Measurements from ENCODE around the gene C3orf22.

DNA sequence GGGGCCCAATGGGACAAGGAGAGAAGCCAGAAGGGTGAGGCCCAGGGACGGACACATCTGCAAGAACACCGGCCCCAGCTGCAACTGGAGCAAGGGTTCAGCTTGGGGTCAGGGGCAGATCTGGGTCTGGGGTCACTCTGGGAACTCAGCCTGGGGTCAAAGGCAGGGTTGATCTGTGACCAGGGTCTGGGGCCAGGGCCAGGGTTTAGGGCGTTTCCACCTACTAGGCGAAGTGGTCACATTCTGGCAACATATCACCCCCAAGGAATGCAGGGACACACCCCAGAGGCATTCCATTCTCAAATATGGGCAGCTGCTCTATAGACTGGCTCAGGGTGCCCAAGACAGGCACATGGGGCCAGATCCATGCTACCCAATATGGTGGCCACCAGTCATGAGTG, 50.2 kb downstream of the C3orf22 start:
- TF ChIP-seq, protein P1, sequence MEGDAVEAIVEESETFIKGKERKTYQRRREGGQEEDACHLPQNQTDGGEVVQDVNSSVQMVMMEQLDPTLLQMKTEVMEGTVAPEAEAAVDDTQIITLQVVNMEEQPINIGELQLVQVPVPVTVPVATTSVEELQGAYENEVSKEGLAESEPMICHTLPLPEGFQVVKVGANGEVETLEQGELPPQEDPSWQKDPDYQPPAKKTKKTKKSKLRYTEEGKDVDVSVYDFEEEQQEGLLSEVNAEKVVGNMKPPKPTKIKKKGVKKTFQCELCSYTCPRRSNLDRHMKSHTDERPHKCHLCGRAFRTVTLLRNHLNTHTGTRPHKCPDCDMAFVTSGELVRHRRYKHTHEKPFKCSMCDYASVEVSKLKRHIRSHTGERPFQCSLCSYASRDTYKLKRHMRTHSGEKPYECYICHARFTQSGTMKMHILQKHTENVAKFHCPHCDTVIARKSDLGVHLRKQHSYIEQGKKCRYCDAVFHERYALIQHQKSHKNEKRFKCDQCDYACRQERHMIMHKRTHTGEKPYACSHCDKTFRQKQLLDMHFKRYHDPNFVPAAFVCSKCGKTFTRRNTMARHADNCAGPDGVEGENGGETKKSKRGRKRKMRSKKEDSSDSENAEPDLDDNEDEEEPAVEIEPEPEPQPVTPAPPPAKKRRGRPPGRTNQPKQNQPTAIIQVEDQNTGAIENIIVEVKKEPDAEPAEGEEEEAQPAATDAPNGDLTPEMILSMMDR (conservative IDR thresholded peaks at IDR 0.05; ENCODE audit: low read length), result no peak
- no peak for TF ChIP-seq EZH2phosphoT487 (IDR thresholded peaks at IDR 0.05; ENCODE audit: borderline replicate concordance)

Data from Loucy (cell line).